Measurements from ENCODE around the gene PEX14.

Gene PEX14

DNA sequence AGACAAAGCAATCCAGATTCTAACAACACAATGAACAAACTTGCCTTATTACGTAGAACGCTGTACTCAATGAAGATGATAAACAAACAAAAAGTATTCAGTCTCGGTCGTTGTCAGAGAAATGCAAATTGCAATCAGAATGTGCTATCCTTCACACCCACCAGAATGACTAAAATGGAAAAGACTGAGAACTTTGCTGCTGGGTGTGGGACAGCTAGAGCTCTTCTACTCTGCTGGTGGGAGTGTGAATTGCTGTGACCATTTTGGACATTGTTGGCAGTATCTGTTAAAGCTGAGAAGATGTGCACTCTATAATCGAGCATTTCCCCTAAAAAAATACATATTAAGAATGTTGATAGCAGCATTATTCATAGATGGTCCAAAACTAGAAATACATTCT, 111.4 kb downstream of the PEX14 start:
- no peak for TF ChIP-seq SIN3A (IDR thresholded peaks at IDR 0.05; ENCODE audit: borderline replicate concordance, insufficient read depth, low read length)
- TF ChIP-seq TAF1 (IDR thresholded peaks at IDR 0.05; ENCODE audit: borderline replicate concordance, insufficient read depth, low read length) = no peak
- TF ChIP-seq, protein P1, sequence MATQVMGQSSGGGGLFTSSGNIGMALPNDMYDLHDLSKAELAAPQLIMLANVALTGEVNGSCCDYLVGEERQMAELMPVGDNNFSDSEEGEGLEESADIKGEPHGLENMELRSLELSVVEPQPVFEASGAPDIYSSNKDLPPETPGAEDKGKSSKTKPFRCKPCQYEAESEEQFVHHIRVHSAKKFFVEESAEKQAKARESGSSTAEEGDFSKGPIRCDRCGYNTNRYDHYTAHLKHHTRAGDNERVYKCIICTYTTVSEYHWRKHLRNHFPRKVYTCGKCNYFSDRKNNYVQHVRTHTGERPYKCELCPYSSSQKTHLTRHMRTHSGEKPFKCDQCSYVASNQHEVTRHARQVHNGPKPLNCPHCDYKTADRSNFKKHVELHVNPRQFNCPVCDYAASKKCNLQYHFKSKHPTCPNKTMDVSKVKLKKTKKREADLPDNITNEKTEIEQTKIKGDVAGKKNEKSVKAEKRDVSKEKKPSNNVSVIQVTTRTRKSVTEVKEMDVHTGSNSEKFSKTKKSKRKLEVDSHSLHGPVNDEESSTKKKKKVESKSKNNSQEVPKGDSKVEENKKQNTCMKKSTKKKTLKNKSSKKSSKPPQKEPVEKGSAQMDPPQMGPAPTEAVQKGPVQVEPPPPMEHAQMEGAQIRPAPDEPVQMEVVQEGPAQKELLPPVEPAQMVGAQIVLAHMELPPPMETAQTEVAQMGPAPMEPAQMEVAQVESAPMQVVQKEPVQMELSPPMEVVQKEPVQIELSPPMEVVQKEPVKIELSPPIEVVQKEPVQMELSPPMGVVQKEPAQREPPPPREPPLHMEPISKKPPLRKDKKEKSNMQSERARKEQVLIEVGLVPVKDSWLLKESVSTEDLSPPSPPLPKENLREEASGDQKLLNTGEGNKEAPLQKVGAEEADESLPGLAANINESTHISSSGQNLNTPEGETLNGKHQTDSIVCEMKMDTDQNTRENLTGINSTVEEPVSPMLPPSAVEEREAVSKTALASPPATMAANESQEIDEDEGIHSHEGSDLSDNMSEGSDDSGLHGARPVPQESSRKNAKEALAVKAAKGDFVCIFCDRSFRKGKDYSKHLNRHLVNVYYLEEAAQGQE (IDR thresholded peaks at IDR 0.05; ENCODE audit: insufficient read depth in 1 of 2, low read depth in 2 of 2, low read length in 2 of 2) = no peak

DNA sequence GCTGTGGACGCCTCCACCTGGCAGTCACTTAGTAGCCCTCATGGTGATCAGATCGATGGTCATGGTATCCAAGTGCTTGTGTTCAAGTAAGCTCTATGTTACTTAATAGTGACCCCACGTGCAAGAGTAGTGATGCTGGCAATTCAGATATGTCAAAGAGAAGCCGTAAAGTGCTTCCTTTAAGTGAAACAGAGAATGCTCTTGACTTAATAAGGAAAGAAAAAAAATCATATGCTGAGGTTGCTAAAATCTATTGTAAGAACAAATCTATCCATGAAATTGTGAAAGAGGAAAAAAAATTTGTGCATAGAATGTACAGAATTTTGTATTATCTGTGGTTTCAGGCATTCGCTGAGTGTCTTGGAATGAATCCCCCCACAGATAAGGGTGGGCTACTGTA, 113.9 kb downstream of the PEX14 start:
- TF ChIP-seq, protein P1 (IDR thresholded peaks at IDR 0.05; ENCODE audit: insufficient read depth in 1 of 2, low read depth in 2 of 2, low read length in 2 of 2) = no peak
- no peak for TF ChIP-seq SIN3A (IDR thresholded peaks at IDR 0.05; ENCODE audit: borderline replicate concordance, insufficient read depth, low read length)
- no peak for TF ChIP-seq POLR2AphosphoS5 (IDR thresholded peaks at IDR 0.05; ENCODE audit: low read depth, low read length)
- no peak for TF ChIP-seq TAF1 (IDR thresholded peaks at IDR 0.05; ENCODE audit: borderline replicate concordance, insufficient read depth, low read length)
- TF ChIP-seq FOXP2 (optimal IDR thresholded peaks at IDR 0.05; ENCODE audit: borderline replicate concordance, extremely low read depth, extremely low read length, insufficient read depth) = no peak

DNA sequence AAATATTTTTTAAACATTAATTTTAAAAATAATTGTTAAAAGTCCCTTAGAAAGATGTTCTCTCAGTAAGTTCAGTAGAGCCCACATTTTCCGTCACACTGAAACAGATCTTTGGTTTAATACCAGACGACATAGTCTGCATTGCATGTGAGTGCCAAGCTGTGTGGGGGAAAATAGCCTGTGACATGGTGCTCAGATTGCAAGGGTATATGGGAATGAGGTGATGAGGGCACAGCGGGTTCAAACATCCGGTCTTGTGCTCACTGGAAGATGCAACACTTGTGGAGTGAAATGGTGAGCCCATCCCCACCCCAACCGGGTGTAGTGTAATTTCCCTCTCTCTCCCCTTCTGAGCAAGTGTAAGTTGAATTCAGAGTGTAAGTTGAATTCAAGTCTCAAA, 114.3 kb downstream of the PEX14 start:
- TF ChIP-seq TAF1 (IDR thresholded peaks at IDR 0.05; ENCODE audit: borderline replicate concordance, insufficient read depth, low read length) = no peak
- TF ChIP-seq POLR2AphosphoS5 (IDR thresholded peaks at IDR 0.05; ENCODE audit: low read depth, low read length) = no peak
- TF ChIP-seq, protein P1 (IDR thresholded peaks at IDR 0.05; ENCODE audit: insufficient read depth in 1 of 2, low read depth in 2 of 2, low read length in 2 of 2) = no peak
- no peak for TF ChIP-seq FOXP2 (optimal IDR thresholded peaks at IDR 0.05; ENCODE audit: borderline replicate concordance, extremely low read depth, extremely low read length, insufficient read depth)
- no peak for TF ChIP-seq SIN3A (IDR thresholded peaks at IDR 0.05; ENCODE audit: borderline replicate concordance, insufficient read depth, low read length)

DNA sequence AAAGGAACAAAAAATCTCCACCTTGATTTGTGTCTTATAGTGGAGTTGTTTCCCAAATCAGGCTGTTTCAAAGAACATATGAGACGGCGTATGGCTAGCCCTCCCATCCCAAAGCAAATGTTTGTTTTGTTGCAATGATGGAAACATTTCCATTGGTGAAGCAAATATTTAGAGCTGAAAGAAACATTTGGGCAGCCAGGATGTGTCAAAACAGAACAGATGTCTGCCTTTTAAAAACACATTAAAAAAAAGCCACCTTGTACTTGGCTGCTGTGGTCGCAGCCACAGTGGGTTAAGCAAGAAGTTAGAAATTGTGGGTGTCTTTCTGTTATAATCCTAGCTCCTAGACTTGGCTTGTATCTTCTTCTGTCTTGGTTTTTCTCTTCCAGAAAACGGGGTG, 116.3 kb downstream of the PEX14 start:
- no peak for TF ChIP-seq SIN3A (IDR thresholded peaks at IDR 0.05; ENCODE audit: borderline replicate concordance, insufficient read depth, low read length)
- no peak for TF ChIP-seq POLR2AphosphoS5 (IDR thresholded peaks at IDR 0.05; ENCODE audit: low read depth, low read length)
- TF ChIP-seq FOXP2 (optimal IDR thresholded peaks at IDR 0.05; ENCODE audit: borderline replicate concordance, extremely low read depth, extremely low read length, insufficient read depth) = no peak
- TF ChIP-seq, protein P1 (IDR thresholded peaks at IDR 0.05; ENCODE audit: insufficient read depth in 1 of 2, low read depth in 2 of 2, low read length in 2 of 2) = no peak
- TF ChIP-seq TAF1 (IDR thresholded peaks at IDR 0.05; ENCODE audit: borderline replicate concordance, insufficient read depth, low read length) = no peak

DNA sequence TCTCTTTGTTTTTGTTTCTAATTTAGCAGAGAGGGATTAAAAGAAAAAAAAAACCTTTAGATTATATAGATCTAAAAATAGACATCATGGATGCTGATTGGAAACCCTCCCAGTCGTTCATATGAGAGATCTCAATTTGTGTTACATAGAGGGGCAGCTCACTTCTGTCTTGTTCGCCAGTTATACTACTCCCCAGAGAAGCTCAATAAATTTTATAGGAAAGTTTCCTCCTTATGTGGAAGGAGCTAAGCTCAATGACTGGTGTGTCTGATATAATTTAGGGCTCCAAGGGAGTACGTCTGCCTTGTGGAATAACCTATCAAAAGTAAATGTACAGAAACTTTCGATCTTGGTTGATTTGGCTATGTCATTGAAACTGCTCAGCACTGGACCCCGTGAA, 117.6 kb downstream of the PEX14 start:
- TF ChIP-seq SIN3A (IDR thresholded peaks at IDR 0.05; ENCODE audit: borderline replicate concordance, insufficient read depth, low read length) (no peak), FOXP2 (optimal IDR thresholded peaks at IDR 0.05; ENCODE audit: borderline replicate concordance, extremely low read depth, extremely low read length, insufficient read depth) (no peak), TAF1 (IDR thresholded peaks at IDR 0.05; ENCODE audit: borderline replicate concordance, insufficient read depth, low read length) (no peak), POLR2AphosphoS5 (IDR thresholded peaks at IDR 0.05; ENCODE audit: low read depth, low read length) (no peak)
- TF ChIP-seq, protein P1 (IDR thresholded peaks at IDR 0.05; ENCODE audit: insufficient read depth in 1 of 2, low read depth in 2 of 2, low read length in 2 of 2) = no peak
